Measurements from ENCODE around the gene AR.

AR gene

GRCh38 chrX:67732864-67733263 is 189.0 kb downstream of the AR start:
- FAIRE-seq: no peak

- no peak for FAIRE-seq
Observed at GRCh38 chrX:67734111-67734753, 190.4 kb downstream of the AR start.

GRCh38 chrX:67749536-67749935 is 205.7 kb downstream of the AR start:
- FAIRE-seq: no peak

GRCh38 chrX:67750694-67751093 is 206.9 kb downstream of the AR start:
- FAIRE-seq: no peak

- no peak for FAIRE-seq
Observed at GRCh38 chrX:67759018-67759417, 215.2 kb downstream of the AR start.

- no peak for FAIRE-seq
Observed at GRCh38 chrX:67777148-67777547, 233.3 kb downstream of the AR start.

GRCh38 chrX:67779099-67779498 is 235.3 kb downstream of the AR start:
- FAIRE-seq: no peak

All from islet of Langerhans (tissue), 1 donor.